Measurements from ENCODE around the gene CUX1.
"Not testable (repeated sequence)": the region's sequence is repeated elsewhere in the genome, so short reads cannot be mapped to it uniquely, and the experiment has no call there.

GRCh38 chr7:102329366-102329765 is 511.9 kb downstream of the CUX1 start:
- TF ChIP-seq CTCF, POLR2A, POLR2AphosphoS5 (IDR thresholded peaks at IDR 0.05): not testable (repeated sequence)

All from breast epithelium (tissue), 3 donors.